ENCODE results near the gene STX1B.

The STX1B gene

DNA sequence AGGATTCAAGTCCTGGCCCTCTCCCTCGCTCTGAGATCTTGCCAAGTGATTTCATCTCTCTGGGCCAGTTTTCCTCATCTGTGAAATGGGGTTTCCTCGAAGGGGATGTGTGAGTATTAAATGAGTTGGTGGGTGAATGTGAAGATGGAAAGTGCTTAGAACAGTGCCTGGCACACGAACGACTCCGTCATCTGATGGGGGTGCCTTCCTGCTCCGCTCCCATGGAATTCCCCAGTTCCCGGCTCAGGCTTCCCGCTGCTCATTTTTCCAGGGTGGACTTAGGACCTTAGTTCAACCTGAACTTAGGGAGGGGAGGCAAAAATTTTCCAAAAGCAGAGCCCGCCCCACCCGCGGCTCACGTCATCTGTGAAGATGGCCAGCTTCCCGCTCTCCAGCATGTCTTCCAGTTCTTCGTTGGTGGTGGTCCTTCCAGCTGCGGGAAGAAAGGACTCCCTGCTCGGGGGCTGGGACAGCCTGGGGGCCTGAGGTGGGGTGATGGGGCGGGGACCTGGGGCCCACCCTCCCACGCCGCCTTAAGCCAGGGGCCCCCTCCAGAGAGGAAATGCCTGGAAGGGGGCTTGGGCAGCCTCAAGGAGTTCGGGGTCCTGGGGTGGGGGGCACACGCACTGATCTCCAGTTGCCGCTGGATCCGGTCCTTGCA lies 14.0 kb downstream of the STX1B start:
- DNase-seq (ENCODE audit: low read depth in 2 of 2) = no peak

DNA sequence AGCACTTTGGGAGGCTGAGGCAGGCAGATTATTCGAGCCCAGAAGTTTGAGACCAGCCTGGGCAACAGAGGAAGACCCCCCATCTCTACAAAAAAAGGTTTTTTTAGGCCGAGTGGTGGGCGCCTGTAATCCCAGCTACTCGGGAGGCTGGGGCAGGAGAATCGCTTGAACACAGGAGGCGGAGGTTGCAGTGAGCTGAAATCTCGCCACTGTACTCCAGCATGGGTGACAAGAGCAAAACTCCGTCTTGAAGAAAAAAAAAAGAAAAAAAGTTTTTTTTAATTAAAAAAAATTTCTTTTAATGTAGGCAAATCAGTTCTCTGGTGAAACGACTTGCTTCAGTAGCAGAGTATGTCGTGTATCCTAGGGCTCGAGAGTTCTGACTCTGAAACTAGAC lies 14.5 kb downstream of the STX1B start:
- DNase-seq (ENCODE audit: low read depth in 2 of 2) = no peak

DNA sequence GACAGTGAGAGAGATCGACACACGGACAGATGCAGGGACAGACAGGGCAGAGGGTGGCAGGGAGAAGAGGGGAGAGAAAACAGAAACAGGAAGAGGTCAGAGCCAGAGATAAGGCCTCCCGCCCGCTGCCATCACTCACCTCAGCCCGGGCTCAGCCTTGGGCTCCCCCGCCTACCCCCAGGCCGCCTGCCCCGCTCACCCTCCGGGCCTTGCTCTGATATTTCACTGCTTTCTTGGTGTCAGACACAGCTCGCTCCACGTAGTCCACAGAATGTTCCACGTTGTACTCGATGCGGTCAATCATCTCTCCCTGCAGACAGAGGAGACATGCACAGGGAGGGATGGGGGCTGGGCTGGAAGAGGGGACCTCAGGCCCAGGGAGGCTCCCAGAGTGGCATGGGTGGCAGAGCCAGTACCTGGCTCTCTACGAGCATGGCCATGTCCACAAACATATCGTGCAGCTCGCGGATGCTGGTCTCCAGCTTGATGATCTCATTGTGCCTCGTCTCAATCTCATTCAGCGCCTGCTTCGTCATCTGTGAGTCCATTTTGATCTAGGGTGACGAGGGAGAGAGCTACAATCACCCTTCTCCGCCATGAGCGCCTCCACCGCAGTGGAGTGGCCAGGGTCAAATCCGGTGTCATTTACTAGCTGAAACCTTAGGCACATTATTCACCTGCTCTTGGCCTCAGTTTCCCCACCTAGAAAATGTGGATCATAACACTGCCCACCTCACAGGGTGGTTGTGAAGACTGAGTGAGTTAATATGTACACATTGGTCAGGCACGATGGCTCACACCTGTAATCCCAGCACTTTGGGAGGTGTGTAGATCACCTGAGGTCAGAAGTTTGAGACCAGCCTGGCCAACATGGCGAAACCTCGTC lies 17.3 kb downstream of the STX1B start:
- no peak for DNase-seq (ENCODE audit: low read depth in 2 of 2)

DNA sequence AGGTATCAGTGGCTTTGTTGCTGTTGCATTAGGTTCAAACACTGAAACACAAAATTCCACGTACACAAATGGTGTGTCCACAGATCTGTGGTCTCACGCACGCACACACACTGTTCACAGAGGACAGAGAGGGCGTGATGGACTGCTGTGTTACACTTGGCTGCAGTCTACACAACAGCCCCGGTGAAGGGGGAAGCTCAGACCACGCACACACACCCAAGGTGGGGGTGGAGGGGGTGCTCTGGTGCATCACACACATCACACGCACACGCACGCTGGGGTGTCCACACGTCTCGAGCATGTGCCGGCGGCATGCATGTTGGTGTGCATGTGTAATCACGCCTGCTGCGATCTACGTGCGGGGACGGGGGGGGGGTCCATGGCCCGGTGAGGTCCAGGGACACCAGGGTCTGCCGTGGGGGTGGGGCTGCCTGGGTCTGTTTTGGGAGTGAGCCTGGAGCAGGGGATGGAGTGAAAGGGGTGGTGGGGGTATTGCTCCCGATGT lies 18.1 kb downstream of the STX1B start:
- DNase-seq (ENCODE audit: low read depth in 2 of 2) = no peak

DNA sequence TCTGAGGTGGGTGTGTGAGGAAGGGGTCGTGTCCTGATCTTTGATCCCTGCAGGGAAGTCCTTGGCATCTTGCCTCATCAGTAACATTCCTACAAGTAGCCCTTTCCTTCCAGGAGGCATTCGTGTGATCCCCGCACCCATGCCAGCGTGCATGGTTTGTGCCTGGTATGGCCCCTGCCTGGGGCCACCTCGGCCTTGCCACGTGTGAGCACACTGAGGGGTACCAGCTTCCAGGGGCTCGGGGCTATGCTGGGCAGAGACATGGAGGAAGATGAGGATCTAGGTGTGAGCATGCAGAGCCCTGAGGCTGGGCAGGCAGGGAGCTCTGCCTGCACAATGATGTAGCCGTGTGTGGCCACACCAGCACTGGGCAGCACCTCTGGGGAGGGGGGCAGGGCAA lies 19.4 kb downstream of the STX1B start:
- no peak for DNase-seq (ENCODE audit: low read depth in 2 of 2)

DNA sequence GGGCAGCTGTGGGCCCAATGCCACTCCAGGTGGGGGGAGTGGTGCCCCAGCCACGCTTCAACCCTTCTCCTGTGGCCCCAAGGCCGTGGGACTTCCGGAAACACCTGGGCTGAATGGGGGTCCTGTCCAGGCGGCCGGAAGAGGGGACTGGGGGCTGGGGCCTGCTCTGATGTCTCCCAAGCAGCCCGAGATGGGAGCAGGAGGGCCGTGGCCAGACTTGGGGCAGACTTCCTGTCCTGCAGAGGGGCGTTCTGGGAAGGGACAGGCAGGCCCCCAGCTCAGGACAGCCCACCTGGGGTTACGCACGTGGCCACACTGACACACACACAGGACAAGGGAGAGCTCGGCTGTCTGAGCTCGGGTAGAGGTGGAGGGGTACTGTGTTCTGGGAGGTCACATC lies 20.3 kb downstream of the STX1B start:
- DNase-seq (ENCODE audit: low read depth in 2 of 2) = no peak

DNA sequence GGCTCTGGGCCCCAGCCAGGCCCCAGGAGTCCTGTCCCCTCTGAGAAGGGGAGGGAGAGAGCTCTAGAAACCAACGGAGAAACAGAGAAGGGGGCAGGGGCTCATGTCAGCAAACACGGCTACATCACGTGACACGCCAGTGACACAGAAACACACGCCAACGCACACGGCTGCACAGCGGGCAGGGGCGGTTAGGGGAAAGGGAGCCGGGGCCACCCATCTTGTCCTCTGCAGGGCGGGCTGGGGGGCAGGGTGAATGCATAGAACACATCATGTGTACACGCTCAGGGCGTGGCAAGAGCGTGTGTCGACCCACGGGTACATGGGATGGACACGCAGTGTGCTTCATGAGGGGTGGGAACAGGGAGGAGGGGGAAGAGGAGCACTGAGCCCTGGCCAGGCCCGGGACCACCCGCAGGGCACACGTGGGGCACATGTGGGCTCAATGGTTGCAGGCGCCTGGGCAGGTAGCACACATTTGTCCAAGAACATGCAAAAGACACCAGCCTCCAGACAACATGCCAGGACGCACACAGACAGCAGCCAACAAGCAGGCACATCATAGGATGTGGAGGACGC lies 20.9 kb downstream of the STX1B start:
- no peak for DNase-seq (ENCODE audit: low read depth in 2 of 2)

DNA sequence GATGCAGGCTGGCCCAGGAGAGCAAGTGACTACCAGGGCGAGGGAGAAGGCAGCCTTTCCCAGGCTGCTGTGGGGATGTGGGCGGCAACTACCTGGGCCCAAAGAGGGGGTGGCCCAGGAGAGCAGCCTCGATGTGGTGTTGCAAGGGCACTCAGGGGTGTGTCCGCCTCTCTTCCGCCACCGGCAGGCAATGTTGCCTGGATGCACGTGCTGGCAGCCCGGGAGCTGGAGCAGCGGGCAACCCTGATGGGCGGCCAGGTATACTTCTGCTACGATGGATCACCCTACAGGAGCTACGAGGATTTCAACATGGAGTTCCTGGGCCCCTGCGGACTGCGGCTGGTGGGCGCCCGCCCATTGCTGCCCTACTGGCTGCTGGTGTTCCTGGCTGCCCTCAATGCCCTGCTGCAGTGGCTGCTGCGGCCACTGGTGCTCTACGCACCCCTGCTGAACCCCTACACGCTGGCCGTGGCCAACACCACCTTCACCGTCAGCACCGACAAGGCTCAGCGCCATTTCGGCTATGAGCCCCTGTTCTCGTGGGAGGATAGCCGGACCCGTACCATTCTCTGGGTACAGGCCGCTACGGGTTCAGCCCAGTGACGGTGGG lies 22.8 kb downstream of the STX1B start:
- DNase-seq (ENCODE audit: low read depth in 2 of 2) = no peak

DNA sequence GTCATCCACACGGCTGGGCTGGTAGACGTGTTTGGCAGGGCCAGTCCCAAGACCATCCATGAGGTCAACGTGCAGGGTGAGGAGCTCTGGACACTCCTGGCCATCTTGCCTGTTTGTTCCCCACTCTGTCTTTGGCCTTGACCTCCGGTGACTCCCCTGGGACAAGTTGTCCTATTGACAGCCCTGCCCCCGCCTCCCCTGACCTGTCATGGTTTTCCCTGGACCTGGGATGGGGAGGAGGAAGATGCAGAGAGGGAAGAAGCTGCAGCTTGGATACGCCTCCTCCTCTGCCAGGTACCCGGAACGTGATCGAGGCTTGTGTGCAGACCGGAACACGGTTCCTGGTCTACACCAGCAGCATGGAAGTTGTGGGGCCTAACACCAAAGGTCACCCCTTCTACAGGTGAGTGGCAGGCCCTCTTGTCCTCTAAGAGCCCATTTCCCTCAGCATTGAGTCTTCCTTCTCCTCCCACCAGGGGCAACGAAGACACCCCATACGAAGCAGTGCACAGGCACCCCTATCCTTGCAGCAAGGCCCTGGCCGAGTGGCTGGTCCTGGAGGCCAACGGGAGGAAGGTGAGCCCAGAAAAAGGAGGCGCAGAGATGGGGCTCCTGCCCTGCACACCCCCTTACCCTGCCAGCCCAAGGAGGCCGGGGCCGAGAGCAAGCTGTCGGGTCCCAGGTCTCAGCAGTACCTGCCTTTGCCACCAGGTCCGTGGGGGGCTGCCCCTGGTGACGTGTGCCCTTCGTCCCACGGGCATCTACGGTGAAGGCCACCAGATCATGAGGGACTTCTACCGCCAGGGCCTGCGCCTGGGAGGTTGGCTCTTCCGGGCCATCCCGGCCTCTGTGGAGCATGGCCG lies 24.1 kb downstream of the STX1B start:
- DNase-seq (ENCODE audit: low read depth in 2 of 2) = no peak

DNA sequence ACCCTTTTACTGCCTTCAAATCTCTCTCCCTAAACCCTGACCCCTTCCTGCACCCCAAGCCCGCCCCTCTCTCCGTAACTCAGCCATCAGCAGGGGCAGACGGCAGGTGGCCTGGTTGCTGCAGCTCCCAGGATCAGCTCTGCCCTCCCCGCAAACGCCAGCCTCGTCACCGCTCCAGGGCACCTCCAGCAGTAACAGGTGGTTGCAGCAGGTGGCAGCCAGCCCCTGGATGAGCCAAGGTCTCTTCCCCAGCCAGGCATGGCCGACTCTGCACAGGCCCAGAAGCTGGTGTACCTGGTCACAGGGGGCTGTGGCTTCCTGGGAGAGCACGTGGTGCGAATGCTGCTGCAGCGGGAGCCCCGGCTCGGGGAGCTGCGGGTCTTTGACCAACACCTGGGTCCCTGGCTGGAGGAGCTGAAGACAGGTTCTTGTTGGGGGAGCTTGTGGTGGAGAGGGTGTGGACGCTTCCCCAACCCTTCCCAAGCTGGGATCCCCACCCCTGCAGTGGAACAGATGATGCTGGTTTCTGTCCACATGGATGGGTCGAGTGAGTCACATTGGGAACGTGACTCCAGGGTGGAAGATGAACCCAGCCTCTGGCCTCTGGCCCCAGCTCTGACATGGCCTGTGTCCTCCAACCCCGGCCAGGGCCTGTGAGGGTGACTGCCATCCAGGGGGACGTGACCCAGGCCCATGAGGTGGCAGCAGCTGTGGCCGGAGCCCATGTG lies 24.9 kb downstream of the STX1B start:
- DNase-seq (ENCODE audit: low read depth in 2 of 2) = no peak

DNA sequence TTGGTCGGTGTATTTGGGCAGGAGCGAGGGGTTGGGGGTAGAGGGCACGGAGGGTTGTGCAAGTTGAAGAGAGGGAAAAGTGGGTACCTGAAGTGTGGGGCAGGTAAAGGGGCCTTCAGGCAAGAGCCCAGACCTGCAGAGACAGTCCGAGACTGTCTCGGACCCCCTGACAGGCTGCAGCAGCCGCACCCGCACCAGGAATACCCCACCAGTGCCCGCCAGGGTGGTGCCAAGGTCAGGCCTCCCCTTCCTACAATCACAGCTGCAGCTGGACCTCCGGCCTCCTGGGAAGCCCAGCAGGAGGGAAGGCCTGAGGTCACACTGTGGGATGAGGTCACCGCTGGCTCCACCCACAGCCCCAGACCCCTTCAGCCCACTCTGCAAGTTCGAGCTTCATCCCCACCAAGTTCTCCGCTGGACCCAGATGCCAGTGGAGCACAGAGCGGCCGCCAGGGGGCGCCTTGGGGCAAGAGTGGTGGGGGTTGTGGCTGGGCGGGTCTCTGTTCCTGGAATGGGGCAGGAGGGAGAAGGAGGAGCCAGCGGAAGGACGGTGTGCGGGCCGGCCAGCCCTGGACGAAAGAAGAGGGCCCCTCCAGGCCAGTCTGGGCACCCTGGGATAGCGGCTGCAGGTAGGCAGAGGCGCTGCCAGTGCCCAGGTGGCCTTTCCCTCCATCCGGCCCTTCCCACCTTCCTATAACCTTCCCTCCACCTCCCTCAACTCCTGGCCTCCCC lies 25.6 kb downstream of the STX1B start, which contains the start of gene HSD3B7:
Gene HSD3B7, plus strand, starts transcription at position 539 of the 732 bp plus-strand sequence. CDS start 452 bp downstream, outside the sequence.
- peak; percentile 40 to 58 for DNase-seq (ENCODE audit: low read depth in 2 of 2)

DNA sequence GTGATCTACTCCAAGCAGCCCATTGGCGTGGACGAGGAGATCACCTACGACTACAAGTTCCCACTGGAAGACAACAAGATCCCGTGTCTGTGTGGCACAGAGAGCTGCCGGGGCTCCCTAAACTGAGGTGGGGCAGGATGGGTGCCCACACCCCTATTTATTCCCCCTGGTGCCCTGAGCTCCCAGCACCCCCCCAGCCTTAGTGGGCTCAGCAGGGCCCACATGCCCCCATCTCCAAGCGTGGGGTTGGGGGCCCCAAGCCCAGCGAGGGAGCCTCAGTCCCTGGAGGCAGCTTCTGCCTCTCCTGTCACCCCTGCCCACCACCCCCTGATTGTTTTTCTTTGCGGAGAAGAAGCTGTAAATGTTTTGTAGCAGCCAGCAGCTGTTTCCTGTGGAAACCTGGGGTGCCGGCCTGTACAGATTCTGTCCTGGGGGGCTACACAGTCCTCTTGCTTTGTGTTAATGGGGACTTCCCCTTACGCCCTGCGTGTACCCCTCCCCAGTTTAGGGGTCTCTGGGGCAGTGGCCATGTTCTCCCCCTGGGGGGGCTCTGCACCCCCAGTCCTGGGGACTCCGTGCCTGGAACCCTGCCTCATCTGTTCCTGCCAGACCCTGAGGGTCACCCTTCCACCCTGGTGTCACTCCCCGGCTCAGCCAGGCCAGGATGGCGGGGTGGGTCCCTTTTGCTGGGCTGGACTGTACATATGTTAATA lies 26.4 kb downstream of the STX1B start:
- no peak for DNase-seq (ENCODE audit: low read depth in 2 of 2)

DNA sequence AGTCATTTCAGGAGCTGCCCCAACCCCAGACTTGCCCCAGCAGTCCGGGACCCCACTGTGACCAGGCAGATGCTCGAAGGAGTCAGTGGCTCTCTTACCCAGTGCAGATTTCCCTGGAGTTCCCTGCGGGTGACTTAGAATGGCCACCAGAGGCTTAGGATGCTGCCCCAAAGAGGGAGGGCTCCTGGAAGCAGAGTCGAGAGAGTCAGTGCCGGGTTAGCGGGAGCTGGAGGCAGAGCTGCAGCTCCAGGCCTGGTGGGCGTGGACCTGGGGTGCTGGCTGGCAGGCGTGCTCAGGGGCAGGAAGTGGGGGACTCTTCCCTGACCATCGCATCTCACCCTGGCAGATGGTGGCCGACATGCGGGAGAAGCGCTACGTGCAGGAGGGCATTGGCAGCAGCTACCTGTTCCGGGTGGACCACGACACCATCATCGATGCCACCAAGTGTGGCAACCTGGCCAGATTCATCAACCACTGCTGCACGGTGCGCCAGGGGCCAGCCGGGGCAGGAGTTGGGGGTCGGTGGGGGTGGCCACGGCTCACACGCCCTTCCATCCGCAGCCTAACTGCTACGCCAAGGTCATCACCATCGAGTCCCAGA lies 27.0 kb downstream of the STX1B start:
- DNase-seq (ENCODE audit: low read depth in 2 of 2) = no peak

DNA sequence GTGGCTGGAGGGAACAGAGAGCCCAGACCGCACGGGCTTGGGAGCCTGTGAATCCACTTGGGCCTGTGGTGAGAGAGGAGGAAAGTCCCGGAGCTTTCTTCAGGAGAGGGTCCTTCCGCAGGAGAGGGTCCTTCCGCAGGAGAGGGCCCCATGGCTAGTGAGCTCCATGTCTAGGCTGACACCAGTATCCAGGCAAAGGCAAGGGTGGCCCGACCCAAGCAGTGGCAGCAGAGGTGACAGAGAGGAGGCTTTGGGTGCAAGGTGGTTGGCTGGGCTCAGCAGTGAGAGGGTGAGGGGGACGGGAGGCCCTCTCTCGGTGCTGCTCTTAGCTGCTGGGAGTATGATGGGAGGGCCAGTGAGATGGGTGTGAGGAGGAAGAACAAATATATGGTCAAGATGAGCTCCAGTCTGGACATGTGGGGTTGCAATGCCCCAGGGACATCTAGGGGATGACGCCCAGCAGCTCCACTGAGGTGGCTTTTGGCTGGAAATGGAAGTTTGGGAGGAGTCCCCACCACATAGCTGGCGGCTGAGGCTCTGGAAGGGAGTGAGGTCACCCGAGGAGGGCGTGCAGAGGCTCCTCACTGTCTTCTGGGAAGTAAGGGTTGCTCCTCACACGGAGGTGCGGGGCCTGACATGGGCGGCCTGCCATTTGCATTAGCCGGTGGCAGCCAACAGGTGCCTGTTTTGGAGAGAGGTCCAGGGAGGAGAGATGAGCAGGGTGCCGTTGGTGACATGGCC lies 27.7 kb downstream of the STX1B start:
- no peak for DNase-seq (ENCODE audit: low read depth in 2 of 2)

DNA sequence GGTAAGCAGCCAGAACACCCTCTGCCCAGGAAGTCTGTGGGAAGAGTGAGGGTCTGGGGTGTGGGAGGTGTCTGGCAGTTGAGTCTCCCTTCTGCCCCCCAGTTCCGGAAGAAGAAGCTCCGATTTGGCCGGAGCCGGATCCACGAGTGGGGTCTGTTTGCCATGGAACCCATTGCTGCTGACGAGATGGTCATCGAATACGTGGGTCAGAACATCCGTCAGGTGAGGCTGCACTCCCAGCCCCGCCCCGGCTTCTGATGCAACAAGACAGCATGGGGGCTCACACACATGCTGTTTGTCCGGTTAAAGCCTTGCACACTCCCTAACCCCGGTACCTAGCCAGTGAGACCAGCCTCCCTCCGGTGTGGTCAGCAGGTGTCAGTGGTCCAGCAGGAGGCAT lies 29.5 kb downstream of the STX1B start:
- DNase-seq (ENCODE audit: low read depth in 2 of 2) = no peak

DNA sequence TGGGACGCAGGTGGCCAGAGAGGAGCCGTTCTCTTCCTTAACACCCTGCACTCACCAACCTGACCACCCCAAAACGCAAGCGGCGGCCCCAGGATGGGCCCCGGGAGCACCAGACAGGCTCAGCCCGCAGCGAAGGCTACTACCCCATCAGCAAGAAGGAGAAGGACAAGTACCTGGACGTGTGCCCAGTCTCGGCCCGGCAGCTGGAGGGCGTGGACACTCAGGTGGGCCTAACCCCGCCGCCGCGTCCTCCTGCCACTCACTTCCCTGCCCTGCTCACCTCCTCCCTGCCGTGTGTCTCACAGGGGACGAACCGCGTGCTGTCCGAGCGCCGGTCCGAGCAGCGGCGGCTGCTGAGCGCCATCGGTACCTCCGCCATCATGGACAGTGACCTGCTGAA lies 30.0 kb downstream of the STX1B start:
- DNase-seq (ENCODE audit: low read depth in 2 of 2) = no peak

DNA sequence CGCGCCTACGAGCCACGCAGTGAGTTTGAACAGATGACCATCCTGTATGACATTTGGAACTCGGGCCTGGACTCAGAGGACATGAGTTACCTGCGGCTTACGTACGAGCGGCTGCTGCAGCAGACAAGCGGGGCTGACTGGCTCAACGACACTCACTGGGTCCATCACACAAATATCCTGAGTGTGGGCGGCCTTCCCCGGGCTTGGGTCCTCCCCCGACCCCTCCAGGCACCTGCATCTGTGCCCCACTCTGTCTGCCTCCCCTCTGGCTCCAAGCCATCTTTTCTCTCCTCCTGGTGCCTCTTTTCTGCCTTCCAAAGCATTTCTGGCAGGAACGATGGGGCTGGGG lies 30.4 kb downstream of the STX1B start:
- no peak for DNase-seq (ENCODE audit: low read depth in 2 of 2)

Data from stimulated activated CD8-positive, alpha-beta memory T cell treated with anti-CD3 and anti-CD28 coated beads, Interleukin-7, amount 100 ng/mL, for 4 hours (primary cell).